Parathyroid adenoma (tissue), 2 donors: Measurements from ENCODE around the gene P2RX2.

ENCODE experiments used
- H2AFZ ChIP-seq: fragments of 300-600 bp; sonication (generic); one replicate; pipeline ENCODE4 v1.7.0; 2017; ENCODE audit warnings: antibody characterized with exemption, mild to moderate bottlenecking
- H3K27ac ChIP-seq: fragments of 300-600 bp; sonication (generic); one replicate; pipeline ENCODE4 v1.7.0; 2017
- H3K27me3 ChIP-seq: fragments of 300-600 bp; sonication (generic); one replicate; pipeline ENCODE4 v1.7.0; 2017; ENCODE audit warnings: low read length; ENCODE audit not compliant: control insufficient read depth, insufficient read depth
- H3K36me3 ChIP-seq: fragments of 300-600 bp; sonication (generic); one replicate; pipeline ENCODE4 v1.7.0; 2017; ENCODE audit warnings: low read length; ENCODE audit not compliant: control insufficient read depth, insufficient read depth
- H3K4me1 ChIP-seq: fragments of 300-600 bp; sonication (generic); one replicate; pipeline ENCODE4 v1.7.0; 2017; ENCODE audit warnings: control low read depth
- H3K4me2 ChIP-seq: fragments of 300-600 bp; sonication (generic); one replicate; pipeline ENCODE4 v1.7.0; 2017; ENCODE audit warnings: low read length
- H3K4me3 ChIP-seq: fragments of 300-600 bp; sonication (generic); one replicate; pipeline ENCODE4 v1.7.0; 2017; ENCODE audit warnings: low read depth, low read length
- H3K79me2 ChIP-seq: fragments of 300-600 bp; sonication (generic); one replicate; pipeline ENCODE4 v1.7.0; 2017; ENCODE audit warnings: control low read depth
- H3K9ac ChIP-seq: fragments of 300-600 bp; sonication (generic); one replicate; pipeline ENCODE4 v1.7.0; 2017; ENCODE audit warnings: mild to moderate bottlenecking
- H3K9me3 ChIP-seq: fragments of 300-600 bp; sonication (generic); one replicate; pipeline ENCODE4 v1.7.0; 2017; ENCODE audit warnings: low read length; ENCODE audit not compliant: control insufficient read depth
- CTCF ChIP-seq: fragments of 300-600 bp; sonication (generic); IDR thresholded peaks from one replicate; pipeline ENCODE4 v1.7.0; 2017; ENCODE audit warnings: antibody characterized with exemption, mild to moderate bottlenecking
- donor health status: primary hyperparathyroidism.

The P2RX2 gene

GRCh38 chr12:132571598-132571997 is 47.0 kb upstream of the P2RX2 start:
- Histone ChIP-seq H3K27me3 (no peaks in the 10 kb centered on the region), H3K9me3 (no peaks in the 10 kb centered on the region), H2AFZ (no peak overlapping the region), H3K9ac (no peak overlapping the region), H3K79me2 (no peaks in the 10 kb centered on the region), H3K36me3 (no peaks in the 10 kb centered on the region), H3K4me3 (no peak overlapping the region), H3K27ac (no peak overlapping the region), H3K4me2 (no peak overlapping the region), H3K4me1 (no peaks in the 10 kb centered on the region)
- TF ChIP-seq CTCF = no peak

GRCh38 chr12:132572106-132572505 is 46.5 kb upstream of the P2RX2 start:
- no peak for TF ChIP-seq CTCF
- Histone ChIP-seq H3K79me2 (no peaks in the 10 kb centered on the region), H3K4me3 (no peak overlapping the region), H3K4me1 (no peaks in the 10 kb centered on the region), H3K9me3 (no peaks in the 10 kb centered on the region), H3K27ac (no peak overlapping the region), H2AFZ (no peak overlapping the region), H3K9ac (no peak overlapping the region), H3K27me3 (no peaks in the 10 kb centered on the region), H3K4me2 (no peak overlapping the region), H3K36me3 (no peaks in the 10 kb centered on the region)

DNA sequence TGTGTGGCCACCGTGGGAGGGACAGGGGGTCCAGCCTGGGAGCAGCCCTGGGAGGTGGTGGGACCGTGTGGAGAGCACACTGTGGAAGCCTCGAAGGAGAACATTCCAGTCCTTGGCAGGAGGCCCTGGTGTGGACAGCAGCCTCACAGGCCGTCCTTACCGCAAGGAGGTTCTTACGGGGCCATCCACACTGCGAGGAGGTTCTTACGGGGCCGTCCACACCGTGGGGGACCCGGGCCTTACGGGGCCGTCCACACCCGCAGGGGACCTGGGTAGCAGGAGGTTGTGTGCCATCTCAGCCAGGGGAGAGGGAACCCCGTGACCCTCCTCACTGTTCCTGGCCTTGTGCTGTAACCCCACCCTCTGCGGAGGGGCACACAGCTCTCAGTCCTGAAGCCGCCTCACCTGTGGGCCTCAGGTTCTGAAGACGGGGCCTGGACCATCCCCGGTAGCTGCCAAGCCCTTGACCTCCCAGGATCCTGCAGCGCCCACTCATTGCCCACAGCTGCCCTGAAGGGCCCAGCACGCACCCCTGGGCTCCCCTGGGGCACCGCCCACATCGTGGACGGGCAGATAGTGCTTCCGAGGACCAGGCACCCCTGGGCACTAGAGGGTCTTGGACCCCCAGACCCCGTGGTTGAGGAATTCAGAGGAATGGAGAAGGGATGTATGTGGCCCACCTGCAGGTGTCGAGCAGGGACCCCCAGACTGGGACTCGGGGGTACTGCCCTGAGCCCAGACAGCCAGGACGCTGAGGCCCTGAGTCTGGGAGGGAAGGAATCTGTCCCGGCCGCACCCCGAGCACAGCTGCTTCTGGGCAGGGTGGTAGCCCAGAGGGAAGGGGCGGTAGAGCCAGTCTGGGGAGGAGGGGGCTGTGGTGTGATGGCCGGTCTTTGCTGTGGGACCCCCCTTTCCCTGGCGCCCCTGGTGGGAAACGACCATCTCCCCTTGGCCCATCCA is 45.5 kb upstream of the P2RX2 start:
- Histone ChIP-seq H3K27me3 (no peaks in the 10 kb centered on the region), H3K36me3 (no peaks in the 10 kb centered on the region), H3K9ac (no peak overlapping the region), H2AFZ (no peak overlapping the region), H3K9me3 (no peaks in the 10 kb centered on the region), H3K4me3 (no peak overlapping the region), H3K79me2 (no peaks in the 10 kb centered on the region), H3K27ac (no peak overlapping the region), H3K4me2 (no peak overlapping the region), H3K4me1 (no peaks in the 10 kb centered on the region)
- no peak for TF ChIP-seq CTCF

DNA sequence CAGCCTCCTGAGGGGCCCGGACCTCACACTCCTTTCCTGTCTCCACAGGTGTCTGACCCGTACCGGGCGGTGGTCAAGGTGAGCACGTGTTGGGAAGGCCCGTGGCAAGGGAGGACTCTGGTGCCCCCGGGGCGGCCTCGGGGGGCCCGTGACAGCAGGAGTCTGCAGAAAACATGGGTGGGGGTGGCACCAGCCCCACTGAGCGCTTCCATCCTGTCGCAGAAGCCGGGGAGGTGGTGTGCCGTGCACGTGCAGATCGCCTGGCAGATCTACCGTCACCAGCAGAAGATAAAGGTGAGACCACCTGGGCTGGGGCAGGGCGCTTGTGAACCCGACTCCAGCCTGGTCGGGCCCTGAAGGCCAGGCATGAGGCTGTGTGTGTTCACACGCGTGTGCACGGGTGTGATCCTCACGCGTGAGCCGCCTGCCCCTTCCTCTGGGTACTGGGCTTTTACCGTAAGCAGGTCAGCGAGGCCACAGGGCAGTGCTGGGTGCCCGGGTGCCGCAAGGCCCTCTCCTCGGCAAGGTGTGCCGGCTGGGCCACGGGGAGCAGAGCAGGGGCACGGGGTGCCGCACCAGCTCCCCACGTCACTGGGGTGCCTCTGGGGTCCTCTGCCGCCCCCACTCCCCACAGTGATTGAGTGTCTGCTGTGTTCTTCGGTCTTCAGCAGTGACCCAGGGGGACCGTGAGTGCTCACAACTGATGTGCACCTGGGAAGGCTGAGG is 44.1 kb upstream of the P2RX2 start:
- no peaks in the 10 kb centered on the region for H3K4me1 ChIP-seq
- H2AFZ ChIP-seq = no peak overlapping the region
- no peak overlapping the region for H3K4me3 ChIP-seq
- H3K9ac ChIP-seq = no peak overlapping the region
- H3K36me3 ChIP-seq = no peaks in the 10 kb centered on the region
- no peaks in the 10 kb centered on the region for H3K27me3 ChIP-seq
- no peak overlapping the region for H3K27ac ChIP-seq
- H3K9me3 ChIP-seq = no peaks in the 10 kb centered on the region
- H3K79me2 ChIP-seq = no peaks in the 10 kb centered on the region
- TF ChIP-seq CTCF = no peak
- no peak overlapping the region for H3K4me2 ChIP-seq
